Stimulated activated CD8-positive, alpha-beta memory T cell treated with anti-CD3 and anti-CD28 coated beads, Interleukin-7, amount 100 ng/mL, for 4 hours (primary cell): ENCODE measurements around the gene FBXL17.

ENCODE experiments used
- DNase-seq, 2 donors: peaks; one replicate each; pipeline ENCODE4 v3.0.0-alpha.2; 2020; ENCODE audit warnings: low read depth in 2 of 2

The FBXL17 gene

GRCh38 chr5:107997338-107997980, 384.4 kb downstream of the FBXL17 start:
- DNase-seq: no peak

DNA sequence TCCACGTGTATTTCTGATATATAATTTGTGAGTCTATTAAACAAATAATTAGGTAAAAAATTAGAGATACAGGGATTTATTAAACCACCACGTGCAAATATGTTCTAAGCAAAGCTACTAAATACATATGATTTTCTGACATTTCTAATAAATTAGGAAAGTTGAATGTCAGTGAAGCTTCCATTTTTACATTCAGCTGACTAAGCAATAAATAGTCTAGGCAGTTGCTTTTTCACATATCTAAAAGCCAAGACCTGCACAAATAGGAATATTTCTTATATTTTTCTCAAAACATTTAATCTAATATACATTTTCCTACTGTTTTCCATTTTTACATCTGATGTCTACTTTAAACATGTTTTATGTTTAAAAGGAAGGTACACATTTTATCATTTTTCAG, 388.6 kb downstream of the FBXL17 start:
- no peak for DNase-seq

DNA sequence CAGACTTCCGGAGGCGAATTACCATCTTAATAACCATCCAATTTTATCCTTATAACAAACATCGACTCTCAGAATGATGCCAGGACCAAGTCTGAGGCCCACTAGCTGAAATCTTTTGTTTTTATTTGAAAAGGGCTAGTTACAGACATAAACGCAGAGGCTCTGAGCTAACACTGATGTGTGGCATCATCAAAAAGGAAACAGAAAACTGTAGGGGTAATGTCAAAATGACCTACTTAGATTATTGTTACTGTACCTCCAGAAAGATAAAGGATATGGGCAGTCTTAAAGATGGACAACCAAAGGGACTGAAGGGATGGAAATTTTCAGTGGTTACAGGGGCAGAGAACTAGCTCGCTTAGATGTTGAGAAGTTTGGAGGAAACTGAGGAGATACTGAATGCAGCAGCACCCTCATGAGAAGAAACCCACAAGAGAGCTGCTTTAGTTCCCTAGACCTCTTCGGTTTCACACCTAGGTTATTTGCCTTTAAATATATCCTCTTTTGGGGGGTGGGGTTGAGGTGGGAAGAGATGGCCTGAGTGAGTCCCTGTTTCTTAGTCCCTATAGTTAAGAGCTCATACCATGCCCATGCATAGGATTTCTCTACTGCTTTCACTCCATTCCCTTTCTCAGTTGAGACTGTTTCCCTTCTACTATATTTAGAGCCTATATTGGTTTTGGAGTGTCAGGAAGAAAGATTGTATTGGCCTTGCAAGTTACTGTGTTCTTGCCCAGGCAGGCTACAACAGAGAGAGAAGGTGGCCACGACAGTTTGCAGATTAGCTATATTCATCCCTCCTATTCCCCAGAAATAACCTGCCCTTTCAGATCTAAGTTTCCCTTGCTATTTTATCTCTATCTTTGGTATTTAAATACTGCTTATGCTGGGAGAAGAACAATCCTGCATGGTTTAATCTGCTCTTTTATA, 390.8 kb downstream of the FBXL17 start:
- DNase-seq: no peak

DNA sequence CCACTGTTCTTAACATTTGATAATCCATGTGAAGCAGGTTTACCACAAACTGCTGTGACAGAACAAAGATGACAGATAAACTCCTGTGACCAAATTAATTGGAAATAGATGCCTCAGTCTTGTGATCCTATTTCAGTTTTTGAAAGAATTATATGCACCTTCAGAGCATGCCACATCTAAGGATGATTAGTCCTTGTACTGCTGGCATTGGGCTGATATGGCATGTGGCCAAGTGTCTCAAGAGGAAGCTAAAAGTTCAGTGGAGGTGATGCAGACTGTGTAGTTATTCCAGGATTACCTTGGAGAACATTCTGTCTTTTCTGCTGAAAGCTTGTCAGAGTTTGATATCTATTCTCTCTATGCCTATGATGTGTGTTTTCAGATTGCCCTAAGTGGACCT, 396.8 kb downstream of the FBXL17 start:
- no peak for DNase-seq

GRCh38 chr5:107982703-107983425, 399.0 kb downstream of the FBXL17 start:
- no peak for DNase-seq

- no peak for DNase-seq
These were observed 400.8 kb downstream of the FBXL17 start for GRCh38 chr5:107980923-107981692.

- DNase-seq: no peak
These were observed 402.0 kb downstream of the FBXL17 start for GRCh38 chr5:107979900-107980299.

GRCh38 chr5:107979291-107979690, 402.6 kb downstream of the FBXL17 start:
- DNase-seq: no peak

- no peak for DNase-seq
These were observed 404.3 kb downstream of the FBXL17 start for GRCh38 chr5:107977550-107978071.

DNA sequence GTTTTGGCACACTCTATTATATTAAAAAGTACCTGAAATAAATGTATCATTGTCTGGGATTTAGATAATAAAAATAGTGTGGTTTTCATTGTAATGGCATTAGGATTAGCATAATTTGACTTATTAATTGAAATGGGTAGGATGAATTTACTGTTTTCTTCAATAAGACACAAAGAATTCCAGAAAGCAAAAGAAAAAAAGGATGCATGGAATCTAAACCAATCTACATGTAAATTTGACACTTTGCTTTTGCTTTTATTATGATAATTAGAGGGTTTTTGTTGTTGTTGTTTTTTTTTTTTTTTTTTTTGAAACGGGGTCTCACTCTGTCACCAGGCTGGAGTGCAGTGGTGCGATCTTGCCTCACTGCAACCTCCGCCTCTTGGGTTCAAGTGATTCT, 406.3 kb downstream of the FBXL17 start:
- DNase-seq: no peak

DNA sequence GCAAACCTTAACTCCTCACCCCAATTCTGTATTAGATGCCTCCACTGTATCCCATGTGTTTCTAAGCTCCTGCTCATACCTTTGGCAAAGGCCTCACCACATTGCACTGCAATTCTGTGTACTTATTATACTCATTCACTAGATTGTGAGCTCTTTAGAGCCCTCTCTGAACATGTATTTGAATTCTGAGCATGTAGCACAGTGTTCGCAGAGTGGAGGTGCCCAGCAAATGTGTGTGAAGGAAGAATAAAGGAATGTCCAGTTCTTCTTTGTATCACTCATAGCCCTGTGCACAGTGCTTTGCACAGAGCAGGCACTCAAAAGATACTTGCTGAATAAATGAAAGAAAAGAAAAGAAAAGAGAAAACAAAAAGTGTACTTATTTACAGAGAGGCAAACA, 410.1 kb downstream of the FBXL17 start:
- no peak for DNase-seq

- DNase-seq: no peak
These were observed 412.1 kb downstream of the FBXL17 start for GRCh38 chr5:107969847-107970246.

DNA sequence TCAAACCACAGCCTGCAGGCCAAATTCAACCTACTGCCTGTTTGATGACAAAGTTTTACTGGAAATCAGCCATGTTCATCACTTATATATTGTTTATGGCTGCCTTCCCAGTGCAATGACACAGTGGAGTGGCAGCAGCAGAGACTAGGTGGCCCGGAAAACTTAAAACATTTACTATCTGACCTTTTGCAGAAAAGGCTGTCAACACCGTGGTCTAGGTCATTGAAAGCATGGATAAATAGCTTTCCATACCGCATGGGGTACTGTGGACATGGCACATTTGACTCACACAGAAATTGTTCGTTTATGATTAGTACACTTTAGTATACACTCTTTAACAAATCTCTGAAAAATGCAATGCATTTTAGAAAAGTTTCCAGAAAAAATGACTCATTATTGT, 412.9 kb downstream of the FBXL17 start:
- no peak for DNase-seq

DNA sequence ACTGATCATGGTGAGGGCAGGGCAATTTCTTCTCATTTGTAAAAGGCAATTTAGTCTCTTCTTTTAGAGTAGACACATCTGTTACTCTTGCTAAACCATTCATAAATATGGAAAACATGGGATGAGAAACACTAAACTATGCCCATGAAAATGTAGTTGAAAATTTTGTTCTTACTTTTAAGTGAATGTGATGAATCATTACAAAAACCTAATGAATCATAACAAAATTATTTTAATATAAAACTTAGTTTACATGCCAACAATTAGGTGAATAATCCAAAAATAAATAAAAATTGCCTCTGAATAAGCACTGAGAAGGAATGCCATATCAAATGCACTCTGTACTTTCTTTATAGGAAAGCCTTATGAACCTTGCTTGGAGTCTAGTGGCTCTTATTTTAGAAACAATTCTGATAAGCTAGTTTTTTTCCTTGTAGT, 413.5 kb downstream of the FBXL17 start:
- DNase-seq: no peak

GRCh38 chr5:107966201-107966600, 415.7 kb downstream of the FBXL17 start:
- no peak for DNase-seq

GRCh38 chr5:107964722-107965121, 417.2 kb downstream of the FBXL17 start:
- no peak for DNase-seq

DNA sequence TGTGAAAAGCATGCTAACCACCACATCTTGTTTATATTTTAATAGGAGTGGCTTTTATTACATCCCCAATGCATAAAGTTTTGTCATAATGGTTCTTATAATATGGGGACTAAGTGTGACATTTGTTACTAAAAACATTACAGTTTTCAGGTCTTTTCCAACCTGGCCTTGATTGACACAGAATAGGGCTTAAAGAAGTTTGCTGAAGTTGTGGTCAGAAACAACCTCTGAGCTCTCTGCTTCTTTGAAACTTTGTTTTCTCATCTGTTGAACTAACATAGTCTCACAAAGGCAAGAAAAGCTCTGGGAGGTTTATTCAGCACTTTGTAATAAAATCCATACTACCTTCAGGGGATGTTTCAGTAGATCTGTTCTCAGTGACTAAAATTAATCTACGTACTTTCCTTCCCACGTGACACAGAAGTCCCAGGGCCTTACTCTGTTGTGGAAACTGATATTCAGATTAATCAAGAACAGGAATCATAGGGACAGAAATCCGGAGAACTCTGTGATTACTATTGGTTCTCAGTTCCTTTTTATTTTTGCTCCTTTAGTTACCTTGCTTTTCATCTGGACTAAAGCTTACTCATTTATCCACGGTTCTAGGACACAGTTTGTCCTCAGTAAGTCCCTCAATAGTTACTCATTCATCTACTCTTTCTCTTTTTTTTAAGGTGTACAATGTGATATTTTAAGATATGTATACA, 422.2 kb downstream of the FBXL17 start:
- DNase-seq: no peak

GRCh38 chr5:107958861-107959260, 423.0 kb downstream of the FBXL17 start:
- no peak for DNase-seq

DNA sequence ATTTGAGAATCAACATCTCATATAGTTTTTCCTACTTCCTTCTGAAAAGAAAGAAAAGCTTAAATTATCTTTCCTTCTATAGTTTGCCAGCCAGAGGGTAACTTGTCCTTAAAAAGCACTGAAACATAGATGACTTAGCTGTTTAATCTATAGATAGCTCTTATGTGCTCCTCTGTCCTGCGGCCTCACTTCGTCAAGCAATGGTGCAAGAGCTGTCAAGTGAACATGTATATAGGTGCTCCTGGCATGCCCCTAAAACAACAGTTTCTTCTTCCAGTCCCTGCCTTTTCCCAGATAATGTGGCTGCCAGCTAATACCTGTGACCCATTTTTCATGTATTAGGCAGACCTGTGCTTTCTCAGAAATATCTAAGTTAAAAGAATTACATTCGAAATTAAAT, 423.5 kb downstream of the FBXL17 start:
- no peak for DNase-seq

DNA sequence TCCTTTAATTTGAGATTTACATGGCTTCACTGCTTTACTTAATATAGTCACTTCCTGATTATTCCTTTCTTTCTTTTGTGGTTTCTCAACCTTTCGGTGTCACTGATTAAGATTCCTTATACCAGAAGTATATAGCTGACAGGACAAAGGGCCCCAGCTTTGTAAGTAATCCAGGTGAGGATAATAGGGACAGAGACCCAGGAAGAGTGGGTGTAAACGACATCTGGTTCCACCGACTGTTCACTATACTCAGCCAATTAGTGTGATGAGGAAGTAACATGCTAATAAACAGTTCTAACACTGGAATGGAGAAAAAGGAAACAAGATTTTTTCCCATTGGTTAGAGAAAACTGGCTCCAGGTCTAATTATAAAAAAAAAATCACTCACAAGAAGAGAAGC, 424.8 kb downstream of the FBXL17 start:
- no peak for DNase-seq

DNA sequence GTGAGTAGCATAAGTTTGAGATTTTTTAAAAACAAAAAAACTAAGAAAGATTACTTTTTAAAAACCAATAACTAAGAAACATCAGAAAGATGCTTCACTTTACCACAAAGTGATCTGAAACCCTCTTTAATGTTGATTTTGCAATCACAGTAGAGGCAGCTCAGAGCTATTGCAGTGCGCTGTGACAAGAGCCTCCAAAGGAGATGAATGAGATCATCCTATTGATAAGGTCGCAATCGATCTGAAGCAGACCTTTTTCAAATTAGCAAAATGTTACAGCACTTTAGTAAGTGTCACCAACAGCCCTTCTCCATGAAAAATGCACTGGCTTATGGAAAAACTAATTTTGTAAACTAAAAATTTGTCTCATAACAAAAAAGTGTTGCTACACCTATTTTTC, 426.6 kb downstream of the FBXL17 start:
- DNase-seq: no peak
